ENCODE data around the gene U2AF1L4.
A peak's percentile ranks its signal among the peaks of the same experiment; 100 is the strongest.
"Not testable (repeated sequence)": the region's sequence is repeated elsewhere in the genome, so short reads cannot be mapped to it uniquely, and the experiment has no call there.

U2AF1L4 gene

GRCh38 chr19:35731353-35731752 lies 13.9 kb downstream of the U2AF1L4 start:
- intact Hi-C loops (cut with DNase I): no loop called here
- no peak for DNase-seq

GRCh38 chr19:35730326-35730725 lies 14.9 kb downstream of the U2AF1L4 start:
- intact Hi-C loops (cut with DNase I): no loop called here
- DNase-seq: no peak

GRCh38 chr19:35729763-35730162 lies 15.5 kb downstream of the U2AF1L4 start:
- intact Hi-C loops (cut with DNase I): no loop called here
- no peak for DNase-seq

- intact Hi-C loops (cut with DNase I): no loop called here
- DNase-seq: no peak
Measured at GRCh38 chr19:35729021-35729420, 16.2 kb downstream of the U2AF1L4 start.

- intact Hi-C loops (cut with DNase I): no loop called here
- DNase-seq: peak in 1 of 10 donors; percentile 65
Measured at GRCh38 chr19:35727956-35728706, 17.1 kb downstream of the U2AF1L4 start.

GRCh38 chr19:35727053-35727955 lies 17.9 kb downstream of the U2AF1L4 start:
- intact Hi-C loops (cut with DNase I): no loop called here
- peak in 1 of 10 donors; percentile 75 for DNase-seq

GRCh38 chr19:35725216-35725861 lies 19.9 kb downstream of the U2AF1L4 start:
- DNase-seq: no peak
- intact Hi-C loops (cut with DNase I): no loop called here

- intact Hi-C loops (cut with DNase I): no loop called here
- no peak for DNase-seq
Measured at GRCh38 chr19:35724560-35724959, 20.7 kb downstream of the U2AF1L4 start.

- intact Hi-C loops (cut with DNase I): not testable (repeated sequence)
Measured at GRCh38 chr19:35724132-35724531, 21.1 kb downstream of the U2AF1L4 start.

GRCh38 chr19:35723671-35724070 lies 21.5 kb downstream of the U2AF1L4 start:
- no peak for DNase-seq
- intact Hi-C loops (cut with DNase I): no loop called here

More at GRCh38 chr19:35724132-35724531, 21.1 kb downstream of the U2AF1L4 start:
- DNase-seq: not testable (repeated sequence)

- no peak for DNase-seq
- intact Hi-C loops (cut with DNase I): no loop called here
Measured at GRCh38 chr19:35722897-35723296, 22.3 kb downstream of the U2AF1L4 start.

- no peak for DNase-seq
- intact Hi-C loops (cut with DNase I): no loop called here
Measured at GRCh38 chr19:35722461-35722860, 22.8 kb downstream of the U2AF1L4 start.

- intact Hi-C loops (cut with DNase I): no loop called here
- no peak for DNase-seq
Measured at GRCh38 chr19:35721374-35721773, 23.8 kb downstream of the U2AF1L4 start.

- intact Hi-C loops (cut with DNase I): no loop called here
- DNase-seq: no peak
Measured at GRCh38 chr19:35720648-35721047, 24.6 kb downstream of the U2AF1L4 start.

GRCh38 chr19:35720163-35720524 lies 25.1 kb downstream of the U2AF1L4 start:
- no peak for DNase-seq
- intact Hi-C loops (cut with DNase I): no loop called here

GRCh38 chr19:35719402-35720162 lies 25.6 kb downstream of the U2AF1L4 start:
- DNase-seq: no peak
- intact Hi-C loops (cut with DNase I): no loop called here

- peak in 2 of 10 donors; percentile 16 to 83 for DNase-seq
Measured at GRCh38 chr19:35718345-35719041, 26.7 kb downstream of the U2AF1L4 start.

GRCh38 chr19:35717665-35718344 lies 27.4 kb downstream of the U2AF1L4 start, which contains the start of gene KMT2B:
Gene KMT2B (plus strand): TSS chr19:35718003. CDS start chr19:35718019, 16 bp downstream.
- intact Hi-C loops (cut with DNase I): loop anchor here (1.0 kb wide), 1 partner anchor 173 kb away; the partner anchor contains the start of gene TMEM147
- DNase-seq: peak in 1 of 10 donors; percentile 91

More at GRCh38 chr19:35718345-35719041, 26.7 kb downstream of the U2AF1L4 start:
- intact Hi-C loops (cut with DNase I): no loop called here

Data from posterior cingulate gyrus (tissue), 11 donors.